Measurements from ENCODE around the gene ADGRD1.

- TF ChIP-seq CTCF (IDR thresholded peaks at IDR 0.05; ENCODE audit: control extremely low read depth in 1 of 3, insufficient read depth in 1 of 3, low read depth in 1 of 3, low read length in 3 of 3) (no peak), MAFK (IDR thresholded peaks at IDR 0.05; ENCODE audit: low read depth, low read length) (no peak), MAX (IDR thresholded peaks at IDR 0.05) (no peak), RFX5 (IDR thresholded peaks at IDR 0.05; ENCODE audit: borderline replicate concordance, low read depth, low read length) (no peak), CEBPB (IDR thresholded peaks at IDR 0.05; ENCODE audit: low read depth, low read length) (0 out of 2 replicates have a peak, but pooled peaks have one; percentile 69), ATF3 (IDR thresholded peaks at IDR 0.05; ENCODE audit: insufficient read depth, low read depth, low read length) (no peak), EP300 (IDR thresholded peaks at IDR 0.05; ENCODE audit: borderline replicate concordance in 1 of 2, low read depth in 2 of 2, low read length in 2 of 2) (no peak), GABPA (IDR thresholded peaks at IDR 0.05; ENCODE audit: borderline replicate concordance, insufficient read depth, low read length) (no peak)
Observed at GRCh38 chr12:130933269-130933995, 20.3 kb upstream of the ADGRD1 start.

Measured in H1 (cell line).